ENCODE data around the gene TTI1.
"Not testable (repeated sequence)": the region's sequence is repeated elsewhere in the genome, so short reads cannot be mapped to it uniquely, and the experiment has no call there.

TTI1 gene

GRCh38 chr20:37972256-37973058, 60.8 kb downstream of the TTI1 start:
- Mint-ChIP-seq H3K4me1 (peaks cover 12% of the 10 kb centered on the region), H3K9me3 (peaks cover 14% of the 10 kb centered on the region), H3K36me3 (ENCODE audit: low read depth) (no peaks in the 10 kb centered on the region), H3K27ac (no peak overlapping the region), H3K27me3 (ENCODE audit: low read depth) (peaks cover 6% of the 10 kb centered on the region), H3K4me3 (no peak overlapping the region)
- TF ChIP-seq CTCF (IDR thresholded peaks at IDR 0.05; ENCODE audit: unreplicated experiment in 3 of 3) = no peak

- Mint-ChIP-seq H3K27me3 (ENCODE audit: low read depth) (peaks cover 2% of the 10 kb centered on the region), H3K9me3 (peaks cover 22% of the 10 kb centered on the region), H3K4me3 (no peak overlapping the region), H3K36me3 (ENCODE audit: low read depth) (peaks cover 4% of the 10 kb centered on the region), H3K4me1 (peaks cover 8% of the 10 kb centered on the region), H3K27ac (no peak overlapping the region)
- no peak for TF ChIP-seq CTCF (IDR thresholded peaks at IDR 0.05; ENCODE audit: unreplicated experiment in 3 of 3)
Observed at GRCh38 chr20:37971561-37972127, 61.6 kb downstream of the TTI1 start.

GRCh38 chr20:37970856-37971245, 62.4 kb downstream of the TTI1 start:
- no peak for TF ChIP-seq CTCF (IDR thresholded peaks at IDR 0.05; ENCODE audit: unreplicated experiment in 3 of 3)
- peaks cover 6% of the 10 kb centered on the region for H3K4me1 Mint-ChIP-seq
- no peak overlapping the region for H3K27ac Mint-ChIP-seq
- H3K27me3 Mint-ChIP-seq (ENCODE audit: low read depth) = no peaks in the 10 kb centered on the region
- H3K4me3 Mint-ChIP-seq = no peak overlapping the region
- H3K36me3 Mint-ChIP-seq (ENCODE audit: low read depth) = peaks cover 4% of the 10 kb centered on the region
- peaks cover 29% of the 10 kb centered on the region for H3K9me3 Mint-ChIP-seq

- Mint-ChIP-seq H3K27me3 (ENCODE audit: low read depth) (no peaks in the 10 kb centered on the region), H3K9me3 (peaks cover 29% of the 10 kb centered on the region), H3K4me1 (peaks cover 6% of the 10 kb centered on the region), H3K36me3 (ENCODE audit: low read depth) (peaks cover 4% of the 10 kb centered on the region), H3K4me3 (no peak overlapping the region), H3K27ac (no peak overlapping the region)
- no peak for TF ChIP-seq CTCF (IDR thresholded peaks at IDR 0.05; ENCODE audit: unreplicated experiment in 3 of 3)
Observed at GRCh38 chr20:37969949-37970855, 63.1 kb downstream of the TTI1 start.

- peaks cover 39% of the 10 kb centered on the region for H3K9me3 Mint-ChIP-seq
- H3K27me3 Mint-ChIP-seq (ENCODE audit: low read depth) = peaks cover 3% of the 10 kb centered on the region
- TF ChIP-seq CTCF (IDR thresholded peaks at IDR 0.05; ENCODE audit: unreplicated experiment in 3 of 3) = no peak
- peaks cover 4% of the 10 kb centered on the region for H3K36me3 Mint-ChIP-seq (ENCODE audit: low read depth)
- H3K27ac Mint-ChIP-seq = no peak overlapping the region
- H3K4me1 Mint-ChIP-seq = peaks cover 6% of the 10 kb centered on the region
- H3K4me3 Mint-ChIP-seq = peak overlapping the region in 1 of 3 experiments; percentile 3
Observed at GRCh38 chr20:37968841-37969401, 64.3 kb downstream of the TTI1 start.

GRCh38 chr20:37963483-37963882, 69.8 kb downstream of the TTI1 start:
- H3K27me3 Mint-ChIP-seq (ENCODE audit: low read depth); H3K4me3 Mint-ChIP-seq; H3K27ac Mint-ChIP-seq; H3K36me3 Mint-ChIP-seq (ENCODE audit: low read depth); H3K4me1 Mint-ChIP-seq: not testable (repeated sequence)
- H3K9me3 Mint-ChIP-seq = peaks cover 50% of the 10 kb centered on the region
